CD8-positive, alpha-beta T cell (primary cell): Measurements from ENCODE around the gene KIDINS220. TPM values are rescaled to one million over a fixed set of nuclear protein-coding genes. Genes with fewer than 3 reads are reported as not detected.

Source experiments
- total RNA-seq, 46 experiments: library from RNA in 2 of 46; stranded (reverse) in 2 of 46; gene quantifications; one replicate each; pipeline ENCODE4 v1.2.3 and lab custom pipeline; 2021 to 2026

KIDINS220 gene
- total RNA-seq, 2 experiments from 2014 or later = 26.2 to 28.8 TPM

Other genes starting within 250 kb of the KIDINS220 start
- gene ID2, start 155.6 kb downstream of the KIDINS220 start, total RNA-seq = 100 to 1,000 TPM; 290 to 298 TPM
- 1 to 10 TPM in 1 of 2 experiments, under 1 TPM in 1; 0.54 to 1.1 TPM for gene MBOAT2, start 166.1 kb upstream of the KIDINS220 start, total RNA-seq